ENCODE data around the gene ABCG8. TPM values are rescaled to one million over a fixed set of nuclear protein-coding genes. Genes with fewer than 3 reads are reported as not detected.

The ABCG8 gene
- total RNA-seq, 4 donors from 2014 or later, result not detected

GRCh38 chr2:43925431-43925830 is 86.7 kb downstream of the ABCG8 start:
- Histone ChIP-seq H3K9me3 (no peaks in the 10 kb centered on the region), H3K27me3 (no peaks in the 10 kb centered on the region), H3K36me3 (peaks cover 4 to 97% (median 6%) of the 10 kb centered on the region in 3 donors), H3K27ac (no peak overlapping the region), H3K4me3 (no peak overlapping the region), H3K4me1 (no peaks in the 10 kb centered on the region)
- DNase-seq, result no peak
- WGBS, 2 donors, result 93 to 96% methylated on average over 4 of the region's 4 CpGs
- intact Hi-C loops (cut with DNase I), result no loop called here
- TF ChIP-seq POLR2A (IDR thresholded peaks at IDR 0.05) (no peak), CTCF (IDR thresholded peaks at IDR 0.05) (no peak)

DNA sequence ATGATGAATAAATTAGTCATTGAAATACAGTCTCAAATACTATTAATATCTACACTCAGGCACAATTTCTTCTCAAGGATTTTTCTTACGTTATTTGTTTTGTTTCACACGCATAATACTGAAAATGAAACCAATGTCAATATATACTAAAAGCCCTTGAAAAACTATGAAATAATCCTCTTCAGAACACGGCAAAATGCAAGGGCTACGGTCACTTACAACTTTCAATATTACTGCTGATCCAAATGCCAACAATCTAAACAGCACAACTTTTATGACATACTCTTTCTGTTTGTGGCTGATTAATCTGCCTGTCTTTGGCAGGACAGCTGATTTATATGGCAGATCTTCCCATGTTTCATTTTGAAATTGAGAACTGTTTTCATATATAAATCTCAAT is 88.7 kb downstream of the ABCG8 start:
- DNase-seq, result no peak
- intact Hi-C loops (cut with DNase I), result no loop called here
- H3K4me1 ChIP-seq, result no peaks in the 10 kb centered on the region
- H3K36me3 ChIP-seq, result peaks cover 6 to 95% (median 6%) of the 10 kb centered on the region in 3 donors
- no peaks in the 10 kb centered on the region for H3K27me3 ChIP-seq
- TF ChIP-seq CTCF (IDR thresholded peaks at IDR 0.05) (no peak), POLR2A (IDR thresholded peaks at IDR 0.05) (no peak)
- no peaks in the 10 kb centered on the region for H3K9me3 ChIP-seq
- no peak overlapping the region for H3K4me3 ChIP-seq
- WGBS, 2 donors, result 70 to 83% methylated on average over 4 of the region's 4 CpGs
- no peak overlapping the region for H3K27ac ChIP-seq

DNA sequence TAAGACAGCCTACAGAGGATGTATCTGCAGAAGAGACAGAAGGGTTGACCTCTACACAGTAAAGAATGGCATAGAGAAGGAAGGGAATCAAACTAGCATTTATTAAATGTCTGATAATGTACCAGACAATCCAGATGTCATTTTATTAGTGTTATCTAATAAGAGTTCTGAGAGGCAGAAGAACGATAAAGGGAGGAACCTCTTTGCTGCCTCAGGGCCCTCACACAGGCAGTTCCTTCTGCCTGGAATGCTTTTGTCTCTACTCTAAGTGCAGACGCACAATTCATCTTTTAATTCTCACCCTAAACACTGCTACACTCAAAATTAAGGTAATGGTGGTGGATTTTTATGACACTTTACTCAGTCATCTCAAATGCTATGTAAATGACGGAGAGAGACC is 92.5 kb downstream of the ABCG8 start:
- intact Hi-C loops (cut with DNase I), result no loop called here
- H3K9me3 ChIP-seq, result no peaks in the 10 kb centered on the region
- H3K36me3 ChIP-seq, result peaks cover 0 to 86% (median 5%) of the 10 kb centered on the region in 3 donors
- H3K4me1 ChIP-seq, result no peaks in the 10 kb centered on the region
- no peaks in the 10 kb centered on the region for H3K27me3 ChIP-seq
- DNase-seq, result no peak
- no peak overlapping the region for H3K4me3 ChIP-seq
- TF ChIP-seq POLR2A (IDR thresholded peaks at IDR 0.05) (no peak), CTCF (IDR thresholded peaks at IDR 0.05) (no peak)
- 94% methylated on average over 3 of the region's 3 CpGs for WGBS, 2 donors
- H3K27ac ChIP-seq, result no peak overlapping the region

Small RNAs within 50 kb of the gene (small RNA-seq; reads per million reads assigned to genes)
- gene RN7SL455P (0 reads per million in 4 donors), gene RNU6-1048P (0 reads per million in 4 donors)

Other genes starting within 250 kb of the ABCG8 start
- 10 to 100 TPM; 14.0 to 32.2 (median 21.0) TPM for gene THADA, start 242.9 kb upstream of the ABCG8 start, total RNA-seq
- gene PLEKHH2, start 201.7 kb upstream of the ABCG8 start, total RNA-seq, result 10 to 100 TPM in 2 of 4 donors, 1 to 10 TPM in 2; 1.7 to 25.7 (median 8.3) TPM
- under 1 TPM in 1 of 4 donors, not detected in 3; 0.38 TPM for gene C1GALT1C1L, start 162.5 kb upstream of the ABCG8 start, total RNA-seq
- gene DYNC2LI1, start 64.9 kb upstream of the ABCG8 start, total RNA-seq, result 10 to 100 TPM in 3 of 4 donors, 1 to 10 TPM in 1; 9.4 to 19.1 (median 14.4) TPM
- not detected for gene ABCG5, start 132 bp upstream of the ABCG8 start, total RNA-seq
- gene LRPPRC, start 157.0 kb downstream of the ABCG8 start, total RNA-seq, result 10 to 100 TPM; 35.7 to 65.0 (median 53.2) TPM